Gastroesophageal sphincter (tissue), 4 donors: ENCODE data around the gene GLB1L3. TPM values are rescaled to one million over a fixed set of nuclear protein-coding genes. Genes with fewer than 3 reads are reported as not detected.
"Not testable (repeated sequence)": the region's sequence is repeated elsewhere in the genome, so short reads cannot be mapped to it uniquely, and the experiment has no call there.

Experiments
- ATAC-seq: fragments of 150-250 bp; one replicate; pipeline ENCODE4 v1.9.1; 2016; ENCODE audit warnings: mild to moderate bottlenecking, moderate library complexity
- H3K27ac ChIP-seq, 4 donors: fragments of 200-600 bp; sonication (generic) in 3 of 4; 1 replicate in 3 of 4; 2 replicates in 1 of 4; pipeline ENCODE4 v1.5.1; 2016 to 2019
- H3K27me3 ChIP-seq: fragments of 200-600 bp; sonication (generic); one replicate; pipeline ENCODE4 v1.5.1; 2019
- H3K36me3 ChIP-seq, 2 donors: fragments of 200-600 bp; sonication (generic); one replicate each; pipeline ENCODE4 v1.5.1; 2019; ENCODE audit warnings: control low read depth in 1 of 2
- H3K4me1 ChIP-seq, 3 donors: fragments of 200-600 bp; sonication (generic); 1 replicate in 2 of 3; 2 replicates in 1 of 3; pipeline ENCODE4 v1.5.1; 2016 to 2019; ENCODE audit warnings: control low read depth in 2 of 3
- H3K4me3 ChIP-seq, 2 donors: fragments of 200-600 bp; sonication (generic); one replicate each; pipeline ENCODE4 v1.5.1; 2019; ENCODE audit warnings: mild to moderate bottlenecking in 1 of 2, moderate library complexity in 1 of 2
- H3K9me3 ChIP-seq, 3 donors: fragments of 200-600 bp; sonication (generic); one replicate each; pipeline ENCODE4 v1.5.1; 2017 to 2019; ENCODE audit warnings: control low read depth in 2 of 3
- CTCF ChIP-seq, 4 experiments: fragments of 200-600 bp in 2 of 4; fragments of 450-650 bp in 2 of 4; sonication (generic) in 1 of 4; IDR thresholded peaks; one replicate each; pipeline ENCODE4 v1.5.1; 2017 to 2019; ENCODE audit warnings: antibody characterized with exemption in 4 of 4, mild to moderate bottlenecking in 2 of 4, moderate library complexity in 2 of 4
- EP300 ChIP-seq: sonication (generic); formaldehyde crosslinking; IDR thresholded peaks from one replicate; pipeline ENCODE4 v1.6.1; 2017; ENCODE audit warnings: antibody characterized with exemption, mild to moderate bottlenecking
- POLR2A ChIP-seq, 2 donors: fragments of 450-650 bp; IDR thresholded peaks; one replicate each; pipeline ENCODE4 v1.6.1; 2017; ENCODE audit warnings: antibody characterized with exemption in 2 of 2, mild to moderate bottlenecking in 2 of 2, moderate library complexity in 1 of 2
- POLR2AphosphoS5 ChIP-seq: sonication (generic); formaldehyde crosslinking; IDR thresholded peaks from one replicate; pipeline ENCODE4 v1.6.1; 2017; ENCODE audit warnings: antibody characterized with exemption
- WGBS, 2 donors: methylation state at CpG; one replicate each; pipeline ENCODE4 v1.1.5; 2018; ENCODE audit warnings: low coverage in 1 of 2; 5-methylcytosine and 5-hydroxymethylcytosine counted together
- total RNA-seq, 4 donors: library from RNA; depleted of rRNA; stranded (reverse); fragments of >200 nt; gene quantifications; one replicate each; pipeline ENCODE4 v1.1.0, GENCODE V29; 2016

The GLB1L3 gene
- total RNA-seq, 4 donors from 2014 or later: 0.42 TPM; not detected in 3

GRCh38 chr11:134277183-134278001 lies 1.2 kb downstream of the GLB1L3 start:
- peaks cover 0 to 11% (median 0%) of the 10 kb centered on the region in 3 donors for H3K9me3 ChIP-seq
- peaks cover 82% of the 10 kb centered on the region for H3K27me3 ChIP-seq
- ATAC-seq: no peak
- no peak for TF ChIP-seq CTCF (IDR thresholded peaks at IDR 0.05)
- no peak for TF ChIP-seq EP300
- WGBS, 2 donors: 13 to 20% methylated on average over 16 to 20 of the region's 36 CpGs
- no peak overlapping the region for H3K27ac ChIP-seq
- peaks cover 0 to 23% (median 14%) of the 10 kb centered on the region in 3 donors for H3K4me1 ChIP-seq
- peak overlapping the region in 1 of 2 donors; percentile 40 for H3K4me3 ChIP-seq
- no peaks in the 10 kb centered on the region for H3K36me3 ChIP-seq

- Histone ChIP-seq H3K4me1 (peaks cover 0 to 23% (median 14%) of the 10 kb centered on the region in 3 donors), H3K4me3 (no peak overlapping the region), H3K27me3 (peaks cover 79% of the 10 kb centered on the region), H3K9me3 (peaks cover 0 to 11% (median 0%) of the 10 kb centered on the region in 3 donors), H3K36me3 (no peaks in the 10 kb centered on the region), H3K27ac (no peak overlapping the region)
- TF ChIP-seq POLR2AphosphoS5 (no peak), POLR2A (IDR thresholded peaks at IDR 0.05) (no peak), CTCF (IDR thresholded peaks at IDR 0.05) (no peak), EP300 (no peak)
- 77 to 95% methylated on average over 2 to 3 of the region's 4 CpGs for WGBS, 2 donors
- ATAC-seq: no peak
Observed at GRCh38 chr11:134278356-134278755, 2.2 kb downstream of the GLB1L3 start.

- H3K27me3 ChIP-seq: peaks cover 46% of the 10 kb centered on the region
- no CpG with 5 or more reads among the region's 17 CpGs for WGBS, 2 donors
Observed at GRCh38 chr11:134281635-134282034, 5.5 kb downstream of the GLB1L3 start.

GRCh38 chr11:134282121-134283045 lies 6.2 kb downstream of the GLB1L3 start:
- ATAC-seq: no peak
- 74 to 76% methylated on average over 3 to 5 of the region's 22 CpGs for WGBS, 2 donors

More at GRCh38 chr11:134281635-134282034, 5.5 kb downstream of the GLB1L3 start:
- not testable (repeated sequence) for H3K27ac ChIP-seq, H3K4me3 ChIP-seq, H3K36me3 ChIP-seq, ATAC-seq
- Histone ChIP-seq H3K9me3 (peaks cover 0 to 11% (median 0%) of the 10 kb centered on the region in 3 donors), H3K4me1 (peaks cover 0 to 10% (median 3%) of the 10 kb centered on the region in 3 donors)

More at GRCh38 chr11:134282121-134283045, 6.2 kb downstream of the GLB1L3 start:
- Histone ChIP-seq H3K9me3 (peaks cover 0 to 11% (median 0%) of the 10 kb centered on the region in 3 donors), H3K4me1 (peaks cover 0 to 3% (median 0%) of the 10 kb centered on the region in 3 donors), H3K27ac (no peak overlapping the region), H3K36me3 (no peaks in the 10 kb centered on the region), H3K4me3 (no peak overlapping the region), H3K27me3 (peaks cover 39% of the 10 kb centered on the region)
- TF ChIP-seq CTCF (IDR thresholded peaks at IDR 0.05) (no peak), EP300 (no peak), POLR2AphosphoS5 (no peak), POLR2A (IDR thresholded peaks at IDR 0.05) (no peak)
